HCT116 (cell line): ENCODE data around the gene FITM1. TPM values are rescaled to one million over a fixed set of nuclear protein-coding genes. Genes with fewer than 3 reads are reported as not detected.

Source experiments
- ATAC-seq: fragments of 200-7000 bp; cut with Tn5 transposase; 2 replicates; pipeline ENCODE4 v1.9.1; 2020; ENCODE audit warnings: mild to moderate bottlenecking, moderate library complexity
- BruUV-seq: library from RNA; stranded (reverse); fragments of 400-500 nt; replicated peaks from 2 replicates; lab custom pipeline; 2021; lab: Mats Ljungman, UMichigan
- CTCF ChIA-PET: fragments of 300-600 bp; sonication (Branson Sonifier 250); formaldehyde crosslinking; loops from one replicate; lab custom pipeline; 2021; ENCODE audit warnings: antibody characterized with exemption; lab: Charles Lee
- POLR2A ChIA-PET: fragments of 300-600, 350-600 bp; sonication (Branson Sonifier 250); formaldehyde crosslinking; loops from one replicate; lab custom pipeline; 2021; ENCODE audit warnings: antibody characterized with exemption; lab: Charles Lee
- RAD21 ChIA-PET, 2 experiments: fragments of 300-600 bp; sonication (Branson Sonifier 250); formaldehyde crosslinking; loops; one replicate each; lab custom pipeline; 2023; ENCODE audit warnings: low total read pairs in 2 of 2; ENCODE audit not compliant: uncharacterized antibody in 2 of 2, unreplicated experiment in 2 of 2, low non-redundant PET in 1 of 2; lab: Charles Lee
- DNase-seq: peaks from one replicate; pipeline ENCODE4 v3.0.0-alpha.2; 2010; ENCODE audit warnings: low read depth, low spot score
- H2AFZ ChIP-seq: fragments of 200-600 bp; shearing (Covaris generic), sonication (generic); 2 replicates; pipeline ENCODE4 v1.6.1; 2017; ENCODE audit warnings: low read depth, mixed run types, mixed read lengths, antibody characterized with exemption, low read length; ENCODE audit not compliant: poor library complexity, severe bottlenecking
- H3K27ac ChIP-seq: 2 replicates; pipeline ENCODE4 v1.5.1; 2012; ENCODE audit warnings: low read depth, low read length
- H3K27me3 ChIP-seq: fragments of 200-600 bp; sonication (generic); 2 replicates; pipeline ENCODE4 v1.6.1; 2016; ENCODE audit warnings: mixed run types, low read length, mixed read lengths; ENCODE audit not compliant: insufficient read depth
- H3K36me3 ChIP-seq, 2 experiments: fragments of 200-500 bp in 1 of 2; fragments of 200-600 bp in 1 of 2; sonication (Bioruptor generic) in 1 of 2; sonication (generic) in 1 of 2; 2 replicates each; pipeline versions ENCODE4 v1.5.1 to v1.6.1; 2014 to 2016; ENCODE audit warnings: low read length in 2 of 2, inconsistent platforms in 1 of 2, mixed read lengths in 1 of 2, mixed run types in 1 of 2; ENCODE audit not compliant: insufficient read depth in 2 of 2, control insufficient read depth in 1 of 2
- H3K4me1 ChIP-seq, 2 experiments: fragments of 200-600 bp in 1 of 2; sonication (generic) in 1 of 2; 2 replicates each; pipeline versions ENCODE4 v1.5.1 to v1.6.1; 2012 to 2017; ENCODE audit warnings: low read length in 2 of 2, inconsistent platforms in 1 of 2, mild to moderate bottlenecking in 1 of 2, mixed read lengths in 1 of 2, mixed run types in 1 of 2, moderate library complexity in 1 of 2; ENCODE audit not compliant: insufficient read depth in 2 of 2, control insufficient read depth in 1 of 2
- H3K4me2 ChIP-seq: fragments of 200-600 bp; sonication (generic); 2 replicates; pipeline ENCODE4 v1.6.1; 2017; ENCODE audit warnings: mixed run types, low read length, mixed read lengths
- H3K4me3 ChIP-seq, 2 experiments: fragments of 200-600 bp in 1 of 2; sonication (generic) in 1 of 2; replicated peaks in 1 of 2; 2 replicates each; pipeline ENCODE4 v1.5.1; 2011 to 2016; ENCODE audit warnings: low read length in 2 of 2, control low read depth in 1 of 2, low read depth in 1 of 2, mild to moderate bottlenecking in 1 of 2, mixed read lengths in 1 of 2, mixed run types in 1 of 2
- H3K79me2 ChIP-seq: fragments of 200-600 bp; sonication (generic); 2 replicates; pipeline ENCODE4 v1.6.1; 2017; ENCODE audit warnings: mild to moderate bottlenecking, mixed run types, low read length, moderate library complexity, mixed read lengths; ENCODE audit not compliant: insufficient read depth
- H3K9ac ChIP-seq: fragments of 200-600 bp; sonication (generic); 2 replicates; pipeline ENCODE4 v1.6.1; 2016; ENCODE audit warnings: low read length, mixed read lengths
- H3K9me2 ChIP-seq: fragments of 200-600 bp; sonication (generic), shearing (Covaris generic); 2 replicates; pipeline ENCODE4 v1.6.1; 2017; ENCODE audit warnings: mixed run types, mild to moderate bottlenecking, moderate library complexity; ENCODE audit not compliant: insufficient read depth
- H3K9me3 ChIP-seq, 2 experiments: fragments of 200-500 bp in 1 of 2; fragments of 200-600 bp in 1 of 2; sonication (Bioruptor generic) in 1 of 2; sonication (generic) in 1 of 2; 2 replicates each; pipeline ENCODE4 v1.6.1; 2014 to 2017; ENCODE audit warnings: low read length in 2 of 2, mixed read lengths in 2 of 2, inconsistent platforms in 1 of 2, low read depth in 1 of 2, mild to moderate bottlenecking in 1 of 2, mixed run types in 1 of 2, moderate library complexity in 1 of 2; ENCODE audit not compliant: control insufficient read depth in 1 of 2, insufficient read depth in 1 of 2
- H4K20me1 ChIP-seq: fragments of 200-600 bp; sonication (generic), shearing (Covaris generic); 2 replicates; pipeline ENCODE4 v1.6.1; 2017; ENCODE audit warnings: mixed run types, mild to moderate bottlenecking, moderate library complexity; ENCODE audit not compliant: insufficient read depth
- CEBPB ChIP-seq: IDR thresholded peaks from 2 replicates; pipeline ENCODE4 v1.6.1; 2012; ENCODE audit warnings: low read depth
- EGR1 ChIP-seq: IDR thresholded peaks from 2 replicates; pipeline ENCODE4 v1.6.1; 2012; ENCODE audit warnings: low read depth
- EZH2 ChIP-seq: fragments of 200-600 bp; sonication (generic); IDR thresholded peaks from 2 replicates; pipeline ENCODE4 v1.6.1; 2017; ENCODE audit warnings: antibody characterized with exemption, mixed run types
- FOSL1 ChIP-seq: IDR thresholded peaks from 2 replicates; pipeline ENCODE4 v1.6.1; 2012; ENCODE audit warnings: low read depth
- JUND ChIP-seq: IDR thresholded peaks from 2 replicates; pipeline ENCODE4 v1.6.1; 2012
- SIN3A ChIP-seq: IDR thresholded peaks from 2 replicates; pipeline ENCODE4 v1.6.1; 2012; ENCODE audit warnings: low read depth
- SP1 ChIP-seq: IDR thresholded peaks from 2 replicates; pipeline ENCODE4 v1.6.1; 2012; ENCODE audit warnings: low read depth
- SRF ChIP-seq: IDR thresholded peaks from 2 replicates; pipeline ENCODE4 v1.6.1; 2012; ENCODE audit warnings: low read depth
- intact Hi-C: fragments of 100-400 bp; cut with micrococcal nuclease; formaldehyde crosslinking; loops from 2 replicates; pipeline ENCODE4 v1.10.0; 2022
- total RNA-seq: library from RNA; stranded (reverse); gene quantifications from one replicate; pipeline ENCODE4 v1.2.1, GENCODE V29; 2021; ENCODE audit not compliant: unreplicated experiment
- TF ChIP-seq, protein P1 (sequence below): IDR thresholded peaks from 2 replicates; pipeline ENCODE4 v1.6.1; 2012
- TF ChIP-seq, protein P2 (sequence below): IDR thresholded peaks from 2 replicates; pipeline ENCODE4 v1.6.1; 2011; ENCODE audit warnings: mild to moderate bottlenecking, low read length, moderate library complexity; ENCODE audit not compliant: insufficient replicate concordance; ENCODE audit errors: extremely low read depth
- TF ChIP-seq, protein P3 (sequence below): IDR thresholded peaks from 2 replicates; pipeline ENCODE4 v1.6.1; 2012; ENCODE audit warnings: low read depth

Gene FITM1
- total RNA-seq, 1 experiment from 2014 or later: 0.81 TPM

DNA sequence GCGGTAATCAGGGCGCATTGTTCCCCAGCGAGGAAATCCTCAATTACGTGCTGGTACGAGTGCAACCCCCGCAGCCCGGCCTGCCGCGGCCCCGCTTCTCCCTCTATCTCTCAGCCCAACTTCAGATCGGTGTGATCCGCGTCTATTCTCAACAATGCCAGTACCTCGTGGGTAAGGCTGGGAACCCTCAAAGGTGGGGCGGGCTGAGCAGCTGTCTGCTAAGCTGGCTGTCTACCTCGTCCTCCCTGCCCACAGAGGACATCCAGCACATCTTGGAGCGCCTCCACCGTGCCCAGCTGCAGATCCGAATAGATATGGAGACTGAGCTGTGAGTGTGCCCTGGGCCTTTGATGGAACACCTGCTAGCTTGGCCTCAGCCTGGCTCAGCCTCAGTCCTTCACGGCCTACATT, 42.4 kb downstream of the FITM1 start:
- Histone ChIP-seq H3K4me3 (no peak overlapping the region), H3K4me1 (no peaks in the 10 kb centered on the region), H4K20me1 (no peaks in the 10 kb centered on the region), H3K9ac (no peak overlapping the region), H3K27me3 (no peaks in the 10 kb centered on the region), H3K4me2 (no peak overlapping the region), H3K27ac (no peak overlapping the region), H3K79me2 (no peaks in the 10 kb centered on the region), H2AFZ (no peak overlapping the region), H3K9me3 (no peaks in the 10 kb centered on the region), H3K9me2 (no peaks in the 10 kb centered on the region), H3K36me3 (no peaks in the 10 kb centered on the region)
- BruUV-seq: no TSS peak
- intact Hi-C loops: no loop called here
- POLR2A ChIA-PET: no interaction called here
- CTCF ChIA-PET: interaction anchor here (0.8 kb wide), 1 partner anchor 12 kb away, joined by 3 read pairs; the partner anchor contains the start of gene IRF9
- ATAC-seq (no peak), DNase-seq (no peak)
- RAD21 ChIA-PET: no interaction called here
- TF ChIP-seq FOSL1 (no peak), SP1 (no peak), EGR1 (no peak), JUND (no peak), CEBPB (no peak), EZH2 (no peak), SRF (no peak), SIN3A (no peak)
- TF ChIP-seq, protein P1, sequence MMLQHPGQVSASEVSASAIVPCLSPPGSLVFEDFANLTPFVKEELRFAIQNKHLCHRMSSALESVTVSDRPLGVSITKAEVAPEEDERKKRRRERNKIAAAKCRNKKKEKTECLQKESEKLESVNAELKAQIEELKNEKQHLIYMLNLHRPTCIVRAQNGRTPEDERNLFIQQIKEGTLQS: no peak
- TF ChIP-seq, protein P2, sequence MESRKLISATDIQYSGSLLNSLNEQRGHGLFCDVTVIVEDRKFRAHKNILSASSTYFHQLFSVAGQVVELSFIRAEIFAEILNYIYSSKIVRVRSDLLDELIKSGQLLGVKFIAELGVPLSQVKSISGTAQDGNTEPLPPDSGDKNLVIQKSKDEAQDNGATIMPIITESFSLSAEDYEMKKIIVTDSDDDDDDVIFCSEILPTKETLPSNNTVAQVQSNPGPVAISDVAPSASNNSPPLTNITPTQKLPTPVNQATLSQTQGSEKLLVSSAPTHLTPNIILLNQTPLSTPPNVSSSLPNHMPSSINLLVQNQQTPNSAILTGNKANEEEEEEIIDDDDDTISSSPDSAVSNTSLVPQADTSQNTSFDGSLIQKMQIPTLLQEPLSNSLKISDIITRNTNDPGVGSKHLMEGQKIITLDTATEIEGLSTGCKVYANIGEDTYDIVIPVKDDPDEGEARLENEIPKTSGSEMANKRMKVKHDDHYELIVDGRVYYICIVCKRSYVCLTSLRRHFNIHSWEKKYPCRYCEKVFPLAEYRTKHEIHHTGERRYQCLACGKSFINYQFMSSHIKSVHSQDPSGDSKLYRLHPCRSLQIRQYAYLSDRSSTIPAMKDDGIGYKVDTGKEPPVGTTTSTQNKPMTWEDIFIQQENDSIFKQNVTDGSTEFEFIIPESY: no peak
- TF ChIP-seq, protein P3, sequence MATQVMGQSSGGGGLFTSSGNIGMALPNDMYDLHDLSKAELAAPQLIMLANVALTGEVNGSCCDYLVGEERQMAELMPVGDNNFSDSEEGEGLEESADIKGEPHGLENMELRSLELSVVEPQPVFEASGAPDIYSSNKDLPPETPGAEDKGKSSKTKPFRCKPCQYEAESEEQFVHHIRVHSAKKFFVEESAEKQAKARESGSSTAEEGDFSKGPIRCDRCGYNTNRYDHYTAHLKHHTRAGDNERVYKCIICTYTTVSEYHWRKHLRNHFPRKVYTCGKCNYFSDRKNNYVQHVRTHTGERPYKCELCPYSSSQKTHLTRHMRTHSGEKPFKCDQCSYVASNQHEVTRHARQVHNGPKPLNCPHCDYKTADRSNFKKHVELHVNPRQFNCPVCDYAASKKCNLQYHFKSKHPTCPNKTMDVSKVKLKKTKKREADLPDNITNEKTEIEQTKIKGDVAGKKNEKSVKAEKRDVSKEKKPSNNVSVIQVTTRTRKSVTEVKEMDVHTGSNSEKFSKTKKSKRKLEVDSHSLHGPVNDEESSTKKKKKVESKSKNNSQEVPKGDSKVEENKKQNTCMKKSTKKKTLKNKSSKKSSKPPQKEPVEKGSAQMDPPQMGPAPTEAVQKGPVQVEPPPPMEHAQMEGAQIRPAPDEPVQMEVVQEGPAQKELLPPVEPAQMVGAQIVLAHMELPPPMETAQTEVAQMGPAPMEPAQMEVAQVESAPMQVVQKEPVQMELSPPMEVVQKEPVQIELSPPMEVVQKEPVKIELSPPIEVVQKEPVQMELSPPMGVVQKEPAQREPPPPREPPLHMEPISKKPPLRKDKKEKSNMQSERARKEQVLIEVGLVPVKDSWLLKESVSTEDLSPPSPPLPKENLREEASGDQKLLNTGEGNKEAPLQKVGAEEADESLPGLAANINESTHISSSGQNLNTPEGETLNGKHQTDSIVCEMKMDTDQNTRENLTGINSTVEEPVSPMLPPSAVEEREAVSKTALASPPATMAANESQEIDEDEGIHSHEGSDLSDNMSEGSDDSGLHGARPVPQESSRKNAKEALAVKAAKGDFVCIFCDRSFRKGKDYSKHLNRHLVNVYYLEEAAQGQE: no peak
